Adrenal gland (tissue), 12 donors: ENCODE measurements around the gene ALDOC. TPM values are rescaled to one million over a fixed set of nuclear protein-coding genes. Genes with fewer than 3 reads are reported as not detected.

ENCODE experiments used
- DNase-seq, 7 donors: peaks; one replicate each; pipeline ENCODE4 v3.0.0-alpha.2; 2019 to 2020
- H3K27ac ChIP-seq, 5 donors: fragments of 200-600 bp; sonication (generic) in 4 of 5; 1 replicate in 3 of 5; 2 replicates in 2 of 5; pipeline versions ENCODE4 v1.5.1 to v1.8.0; 2016 to 2020; ENCODE audit warnings: mild to moderate bottlenecking in 1 of 5
- H3K27me3 ChIP-seq: fragments of 200-600 bp; 2 replicates; pipeline ENCODE4 v1.8.0; 2021
- H3K36me3 ChIP-seq, 2 donors: fragments of 200-600 bp; replicated peaks in 1 of 2; 1 replicate in 1 of 2; 2 replicates in 1 of 2; pipeline versions ENCODE4 v1.5.1 to v1.8.0; 2018 to 2022
- H3K4me1 ChIP-seq, 2 donors: fragments of 200-600 bp; replicated peaks in 1 of 2; 1 replicate in 1 of 2; 2 replicates in 1 of 2; pipeline versions ENCODE4 v1.5.1 to v1.8.0; 2018 to 2021
- H3K4me3 ChIP-seq, 4 donors: fragments of 200-600 bp; sonication (generic) in 3 of 4; one replicate each; pipeline ENCODE4 v1.5.1; 2016 to 2018
- H3K9me3 ChIP-seq, 3 donors: fragments of 200-600 bp; sonication (generic) in 1 of 3; replicated peaks in 1 of 3; 1 replicate in 2 of 3; 2 replicates in 1 of 3; pipeline versions ENCODE4 v1.5.1 to v1.8.0; 2016 to 2021
- CTCF ChIP-seq, 6 experiments: fragments of 450-650 bp in 4 of 6; fragments of 200-600 bp in 2 of 6; sonication (generic) in 1 of 6; IDR thresholded peaks; 1 replicate in 5 of 6; 2 replicates in 1 of 6; pipeline versions ENCODE4 v1.5.1 to v1.8.0; 2016 to 2021; ENCODE audit warnings: antibody characterized with exemption in 6 of 6, mild to moderate bottlenecking in 2 of 6, moderate library complexity in 1 of 6
- POLR2A ChIP-seq, 2 donors: fragments of 450-650 bp; IDR thresholded peaks; one replicate each; pipeline ENCODE4 v1.6.1; 2017; ENCODE audit warnings: antibody characterized with exemption in 2 of 2, mild to moderate bottlenecking in 2 of 2, moderate library complexity in 1 of 2
- WGBS, 4 donors: extraction: QIAGEN DNeasy Blood & Tissue Kit in 2 of 4; methylation state at CpG; one replicate each; pipeline versions ENCODE4 v1.1.5 to v1.1.7; 2013 to 2017; 5-methylcytosine and 5-hydroxymethylcytosine counted together
- intact Hi-C, 2 donors: fragments of 100-400 bp; cut with DNase I; formaldehyde crosslinking; loops; one replicate each; pipeline versions ENCODE4 v1.14.1 to v1.15.0; 2022 to 2023
- polyA plus RNA-seq, 3 donors: library from polyadenylated mRNA; stranded (reverse); fragments of 200-250 nt in 2 of 3; fragments of 350-450 nt in 1 of 3; fragmentation: Illumina TruSeq in 1 of 3; extraction: RNeasy Lipid Tissue Mini Kit (QIAGEN cat#74804) in 1 of 3; gene quantifications; one replicate each; pipeline ENCODE4 v1.2.3, GENCODE V29; 2013 to 2014
- total RNA-seq, 9 donors: library from RNA; depleted of rRNA in 4 of 9; stranded (reverse); fragments of >200 nt in 4 of 9; fragments of 120-200 nt in 1 of 9; fragmentation: NEBNext Ultra II Directional in 1 of 9; extraction: Animal tissue kit (Norgen Biotek cat#: 25700) in 1 of 9; gene quantifications; one replicate each; pipeline versions ENCODE4 v1.1.0 to v1.2.4, GENCODE V29; 2013 to 2023
- donor health status: healthy with polysubstance abuse.
- donor health status: Bipolar disorder and iron deficiency.
- donor health status: DM: yes; HTN: yes; CAD: no.
- donor health status: DM: no; HTN: no; CAD: no.
- donor health status: DM: no; HTN: no; CAD: no.
- donor health status: DM: yes; HTN: yes; CAD: no.

ALDOC gene
- total and polyA plus RNA-seq, 12 donors: 6.3 to 65.5 (median 31.7) TPM

GRCh38 chr17:28584434-28584833 is 7.7 kb upstream of the ALDOC start:
- DNase-seq: no peak
- no peaks in the 10 kb centered on the region for H3K9me3 ChIP-seq
- H3K4me3 ChIP-seq: no peak overlapping the region
- no peaks in the 10 kb centered on the region for H3K4me1 ChIP-seq
- intact Hi-C loops: no loop called here
- H3K27ac ChIP-seq: no peak overlapping the region
- TF ChIP-seq CTCF (IDR thresholded peaks at IDR 0.05) (no peak), POLR2A (IDR thresholded peaks at IDR 0.05) (no peak)
- WGBS, 4 donors: 73 to 95% (median 90%) methylated on average over 3 of the region's 3 CpGs
- H3K27me3 ChIP-seq: no peaks in the 10 kb centered on the region
- H3K36me3 ChIP-seq: peaks cover 0 to 21% of the 10 kb centered on the region in 2 donors

- no peak overlapping the region for H3K4me3 ChIP-seq
- H3K4me1 ChIP-seq: no peaks in the 10 kb centered on the region
- H3K9me3 ChIP-seq: no peaks in the 10 kb centered on the region
- no peak overlapping the region for H3K27ac ChIP-seq
- intact Hi-C loops: no loop called here
- H3K27me3 ChIP-seq: no peaks in the 10 kb centered on the region
- no peak for DNase-seq
- 96 to 99% (median 99%) methylated on average over 2 of the region's 2 CpGs for WGBS, 4 donors
- peaks cover 0 to 21% of the 10 kb centered on the region in 2 donors for H3K36me3 ChIP-seq
- TF ChIP-seq CTCF (IDR thresholded peaks at IDR 0.05): no peak
- TF ChIP-seq POLR2A (IDR thresholded peaks at IDR 0.05): no peak
Measured at GRCh38 chr17:28582513-28582912, 5.8 kb upstream of the ALDOC start.

GRCh38 chr17:28580959-28581358 is 4.3 kb upstream of the ALDOC start:
- TF ChIP-seq CTCF (IDR thresholded peaks at IDR 0.05): no peak
- no peak for TF ChIP-seq POLR2A (IDR thresholded peaks at IDR 0.05)
- WGBS, 4 donors: 96 to 100% (median 98%) methylated on average over 2 to 3 of the region's 3 CpGs
- no peak overlapping the region for H3K27ac ChIP-seq
- DNase-seq: no peak
- no peaks in the 10 kb centered on the region for H3K9me3 ChIP-seq
- H3K36me3 ChIP-seq: peaks cover 0 to 21% of the 10 kb centered on the region in 2 donors
- no peak overlapping the region for H3K4me3 ChIP-seq
- H3K27me3 ChIP-seq: no peaks in the 10 kb centered on the region
- H3K4me1 ChIP-seq: peaks cover 0 to 5% of the 10 kb centered on the region in 2 donors
- intact Hi-C loops: no loop called here

- Histone ChIP-seq H3K36me3 (peaks cover 0 to 12% of the 10 kb centered on the region in 2 donors), H3K4me3 (no peak overlapping the region), H3K27ac (no peak overlapping the region), H3K27me3 (no peaks in the 10 kb centered on the region), H3K9me3 (no peaks in the 10 kb centered on the region), H3K4me1 (peaks cover 0 to 5% of the 10 kb centered on the region in 2 donors)
- no peak for DNase-seq
- TF ChIP-seq CTCF (IDR thresholded peaks at IDR 0.05): no peak
- no peak for TF ChIP-seq POLR2A (IDR thresholded peaks at IDR 0.05)
- intact Hi-C loops: no loop called here
- 87 to 98% (median 96%) methylated on average over 4 of the region's 4 CpGs for WGBS, 4 donors
Measured at GRCh38 chr17:28579526-28579925, 2.8 kb upstream of the ALDOC start.
